Measurements from ENCODE around the gene SLC16A13. TPM values are rescaled to one million over a fixed set of nuclear protein-coding genes. Genes with fewer than 3 reads are reported as not detected.

Gene SLC16A13
- total and polyA plus RNA-seq, 10 of the 15 experiments (the other 5 are each of a cell fraction or from before 2014, with no cell fraction given): 0.34 to 12.1 (median 3.3) TPM

GRCh38 chr17:7042501-7043181, 6.8 kb downstream of the SLC16A13 start:
- H3K9ac ChIP-seq (ENCODE audit: control insufficient read depth, insufficient read depth, low read length): peak overlapping the region; percentile 58; the same call in 1 of the 2 replicates
- BruUV-seq (replicated peaks): no TSS peak
- RAD21 ChIA-PET (ENCODE audit: unreplicated experiment): interaction anchor here (1.6 kb wide), 1 partner anchor 94 kb away, joined by 4 read pairs; no protein-coding TSS in a partner anchor
- H3K4me3 ChIP-seq: peak overlapping the region; percentile 48
- no peaks in the 10 kb centered on the region for H4K20me1 ChIP-seq (ENCODE audit: control insufficient read depth, insufficient read depth)
- 11% methylated on average over 39 of the region's 53 CpGs for WGBS (ENCODE audit: insufficient coverage, insufficient replicate concordance, low lambda C conversion rate, missing lambda C conversion rate)
- H3K79me2 ChIP-seq (ENCODE audit: control insufficient read depth, insufficient read depth, low read length): no peaks in the 10 kb centered on the region
- H3K9me3 ChIP-seq (replicated peaks; ENCODE audit: control insufficient read depth, insufficient read depth, low read length): no peaks in the 10 kb centered on the region
- no peak for FAIRE-seq
- POLR2A ChIA-PET: interaction anchor here (0.5 kb wide), 1 partner anchor 23 kb away, joined by 4 read pairs; no protein-coding TSS in a partner anchor
- TF ChIP-seq POLR2AphosphoS2 (IDR thresholded peaks at IDR 0.05; ENCODE audit: low read depth, low read length) (0 out of 2 replicates have a peak, but pooled peaks have one; percentile 22), POLR2A (IDR thresholded peaks at IDR 0.05; ENCODE audit: low read depth, low read length) (peak; percentile 59), BHLHE40 (IDR thresholded peaks at IDR 0.05; ENCODE audit: borderline replicate concordance in 1 of 2, low read depth in 2 of 2, low read length in 1 of 2) (peak in 1 of 2 experiments; percentile 47; a peak in 1 of 4 replicates), CUX1 (IDR thresholded peaks at IDR 0.05; ENCODE audit: insufficient replicate concordance, low read depth, low read length) (no peak), POU2F2 (IDR thresholded peaks at IDR 0.05; ENCODE audit: borderline replicate concordance, low read depth, low read length) (no peak), CREM (IDR thresholded peaks at IDR 0.05; ENCODE audit: low read depth) (0 out of 2 replicates have a peak, but pooled peaks have one; percentile 5), TBL1XR1 (IDR thresholded peaks at IDR 0.05; ENCODE audit: low read depth, low read length) (no peak), EGR1 (IDR thresholded peaks at IDR 0.05; ENCODE audit: borderline replicate concordance in 1 of 2, low read depth in 2 of 2, low read length in 2 of 2) (peak in 1 of 2 experiments; percentile 23; a peak in 1 of 3 replicates), NFXL1 (IDR thresholded peaks at IDR 0.05; ENCODE audit: borderline replicate concordance) (no peak)
- H3K27me3 ChIP-seq (replicated peaks in 1 of 2; ENCODE audit: control insufficient read depth in 2 of 2, insufficient read depth in 2 of 2, low read length in 1 of 2): peaks cover 0 to 2% of the 10 kb centered on the region in 2 experiments; a peak in 2 of 4 replicates
- CTCF ChIA-PET: interaction anchor here (21.9 kb wide), 1 partner anchor 95 kb away, joined by 590 read pairs; no protein-coding TSS in a partner anchor
- 0 out of 3 replicates have a peak, but pooled peaks have one; percentile 7 for ATAC-seq
- H3K36me3 ChIP-seq (ENCODE audit: control insufficient read depth in 2 of 2, insufficient read depth in 2 of 2, low read length in 1 of 2): no peaks in the 10 kb centered on the region; a peak in 1 of 4 replicates
- intact Hi-C loops (cut with micrococcal nuclease; ENCODE audit: unreplicated experiment): loop anchor here (10.0 kb wide), 1 partner anchor 392 kb away; the partner anchor contains the start of genes FGF11 and TMEM102
- peak overlapping the region; percentile 69 for H2AFZ ChIP-seq (ENCODE audit: control insufficient read depth, low read depth, low read length)
- H3K27ac ChIP-seq (ENCODE audit: control insufficient read depth, insufficient read depth): no peak overlapping the region
- peaks cover 28% of the 10 kb centered on the region for H3K4me1 ChIP-seq (ENCODE audit: control insufficient read depth, insufficient read depth, low read length)
- peak overlapping the region; percentile 82 for H3K4me2 ChIP-seq (ENCODE audit: control insufficient read depth, insufficient read depth)
- in situ Hi-C loops (cut with MboI): loop anchor here (5.0 to 25.0 kb wide), 2 partner anchors 255 to 520 kb away; partner anchors contain the start of genes SENP3 and TNFSF13
- no peak for DNase-seq (ENCODE audit: low read depth, low spot score)
- SMC1A ChIA-PET (ENCODE audit: uncharacterized antibody, unreplicated experiment): no interaction called here

All from GM12878 (cell line).